ENCODE data around the gene COL18A1. TPM values are rescaled to one million over a fixed set of nuclear protein-coding genes. Genes with fewer than 3 reads are reported as not detected.

COL18A1 gene
- total RNA-seq, 4 donors from 2014 or later = 18.6 to 85.0 (median 33.0) TPM

- H3K4me3 ChIP-seq = peak overlapping the region in 2 of 4 donors; percentile 35 to 43
- DNase-seq = no peak
- no peaks in the 10 kb centered on the region for H3K9me3 ChIP-seq
- no peak for TF ChIP-seq POLR2A (IDR thresholded peaks at IDR 0.05)
- TF ChIP-seq, protein P1, sequence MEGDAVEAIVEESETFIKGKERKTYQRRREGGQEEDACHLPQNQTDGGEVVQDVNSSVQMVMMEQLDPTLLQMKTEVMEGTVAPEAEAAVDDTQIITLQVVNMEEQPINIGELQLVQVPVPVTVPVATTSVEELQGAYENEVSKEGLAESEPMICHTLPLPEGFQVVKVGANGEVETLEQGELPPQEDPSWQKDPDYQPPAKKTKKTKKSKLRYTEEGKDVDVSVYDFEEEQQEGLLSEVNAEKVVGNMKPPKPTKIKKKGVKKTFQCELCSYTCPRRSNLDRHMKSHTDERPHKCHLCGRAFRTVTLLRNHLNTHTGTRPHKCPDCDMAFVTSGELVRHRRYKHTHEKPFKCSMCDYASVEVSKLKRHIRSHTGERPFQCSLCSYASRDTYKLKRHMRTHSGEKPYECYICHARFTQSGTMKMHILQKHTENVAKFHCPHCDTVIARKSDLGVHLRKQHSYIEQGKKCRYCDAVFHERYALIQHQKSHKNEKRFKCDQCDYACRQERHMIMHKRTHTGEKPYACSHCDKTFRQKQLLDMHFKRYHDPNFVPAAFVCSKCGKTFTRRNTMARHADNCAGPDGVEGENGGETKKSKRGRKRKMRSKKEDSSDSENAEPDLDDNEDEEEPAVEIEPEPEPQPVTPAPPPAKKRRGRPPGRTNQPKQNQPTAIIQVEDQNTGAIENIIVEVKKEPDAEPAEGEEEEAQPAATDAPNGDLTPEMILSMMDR (IDR thresholded peaks at IDR 0.05) = no peak
- H3K27ac ChIP-seq = peak overlapping the region; percentile 27 to 77 (median 58)
- peaks cover 0 to 14% (median 4%) of the 10 kb centered on the region in 4 donors for H3K4me1 ChIP-seq
- no peaks in the 10 kb centered on the region for H3K27me3 ChIP-seq
- H3K36me3 ChIP-seq = no peaks in the 10 kb centered on the region
Measured at GRCh38 chr21:45438391-45439145, 33.6 kb downstream of the COL18A1 start.

DNA sequence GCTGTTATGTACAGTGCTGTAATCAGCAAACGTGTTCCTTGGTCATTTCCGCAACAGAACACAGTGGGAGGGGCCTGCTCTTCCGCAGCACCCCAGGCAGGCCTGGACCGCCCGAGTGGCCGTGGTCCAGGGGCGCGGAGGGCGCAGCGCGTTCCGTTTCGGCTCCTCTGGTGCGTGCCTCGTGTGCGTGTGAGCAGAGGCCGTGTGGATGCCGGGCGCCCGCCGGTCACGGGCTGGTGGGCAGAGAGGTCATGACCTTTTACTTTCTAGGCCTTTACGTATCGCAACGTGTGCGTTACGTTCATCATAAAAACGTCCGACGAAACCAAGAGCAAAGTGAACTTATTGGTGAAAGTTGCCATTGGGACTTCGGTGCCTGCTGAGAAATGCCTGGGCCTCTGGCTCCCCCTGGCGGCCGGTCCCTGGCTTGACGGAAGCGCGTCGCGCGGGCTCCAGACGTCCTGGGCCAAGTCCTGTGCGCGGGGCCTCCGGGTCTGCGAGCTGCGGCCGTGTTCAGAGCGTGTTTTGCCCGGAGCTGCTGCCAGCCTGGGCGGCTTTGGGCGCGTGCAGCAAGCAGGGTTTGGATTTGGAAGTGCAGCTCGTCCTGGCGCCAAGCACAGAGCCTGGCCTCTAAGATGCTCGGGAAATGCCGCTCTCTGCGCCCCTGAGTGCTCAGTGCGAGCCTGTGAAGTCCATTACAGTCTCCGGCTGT lies 34.4 kb downstream of the COL18A1 start:
- TF ChIP-seq, protein P1 (IDR thresholded peaks at IDR 0.05) = peak; percentile 91 to 99 (median 96)
- no peak for TF ChIP-seq POLR2A (IDR thresholded peaks at IDR 0.05)
- Histone ChIP-seq H3K27me3 (no peaks in the 10 kb centered on the region), H3K4me3 (peak overlapping the region in 2 of 4 donors; percentile 35 to 43), H3K9me3 (no peaks in the 10 kb centered on the region), H3K36me3 (no peaks in the 10 kb centered on the region), H3K27ac (peak overlapping the region; percentile 27 to 77 (median 58)), H3K4me1 (peaks cover 0 to 14% (median 4%) of the 10 kb centered on the region in 4 donors)
- peak; percentile 73 to 90 (median 89) for DNase-seq

GRCh38 chr21:45439901-45440461 lies 35.0 kb downstream of the COL18A1 start:
- Histone ChIP-seq H3K27me3 (no peaks in the 10 kb centered on the region), H3K9me3 (no peaks in the 10 kb centered on the region), H3K4me1 (peaks cover 0 to 14% (median 4%) of the 10 kb centered on the region in 4 donors), H3K36me3 (no peaks in the 10 kb centered on the region), H3K27ac (peak overlapping the region in 1 of 4 donors; percentile 77), H3K4me3 (no peak overlapping the region)
- DNase-seq = no peak
- no peak for TF ChIP-seq POLR2A (IDR thresholded peaks at IDR 0.05)
- TF ChIP-seq, protein P1 (IDR thresholded peaks at IDR 0.05) = no peak

DNA sequence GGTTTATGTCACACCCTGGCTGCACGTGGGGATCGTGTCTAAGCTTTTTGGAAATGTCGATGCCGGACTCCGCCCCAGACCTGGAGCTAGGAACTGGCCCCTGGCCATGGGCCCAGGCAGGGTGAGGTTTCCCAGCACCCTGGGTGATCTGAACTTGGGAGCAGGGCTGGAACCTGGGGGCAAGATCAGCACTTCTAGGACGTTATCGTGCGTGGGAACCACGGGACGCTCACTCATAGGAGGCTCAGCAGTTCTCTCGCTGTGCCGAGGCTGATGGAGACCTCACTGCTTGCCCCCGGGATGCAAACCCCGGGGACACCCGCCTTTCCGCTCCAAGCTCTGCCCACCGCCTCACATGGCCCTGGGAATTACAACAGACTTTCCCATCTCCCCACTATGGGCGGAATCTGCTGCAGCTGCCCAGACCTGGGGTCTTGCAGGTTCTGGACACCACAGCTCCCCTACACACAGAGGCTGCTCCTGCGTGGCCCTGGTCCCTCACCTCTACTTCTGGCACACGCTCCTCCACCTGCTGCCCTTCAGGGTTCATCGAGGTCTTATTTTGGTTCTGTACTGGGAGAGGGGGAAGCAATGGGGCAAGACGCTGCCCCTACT lies 35.9 kb downstream of the COL18A1 start:
- TF ChIP-seq, protein P1 (IDR thresholded peaks at IDR 0.05) = no peak
- TF ChIP-seq POLR2A (IDR thresholded peaks at IDR 0.05) = no peak
- peaks cover 0 to 14% (median 4%) of the 10 kb centered on the region in 4 donors for H3K4me1 ChIP-seq
- DNase-seq = no peak
- no peaks in the 10 kb centered on the region for H3K9me3 ChIP-seq
- H3K27me3 ChIP-seq = no peaks in the 10 kb centered on the region
- H3K36me3 ChIP-seq = no peaks in the 10 kb centered on the region
- no peak overlapping the region for H3K4me3 ChIP-seq
- no peak overlapping the region for H3K27ac ChIP-seq

DNA sequence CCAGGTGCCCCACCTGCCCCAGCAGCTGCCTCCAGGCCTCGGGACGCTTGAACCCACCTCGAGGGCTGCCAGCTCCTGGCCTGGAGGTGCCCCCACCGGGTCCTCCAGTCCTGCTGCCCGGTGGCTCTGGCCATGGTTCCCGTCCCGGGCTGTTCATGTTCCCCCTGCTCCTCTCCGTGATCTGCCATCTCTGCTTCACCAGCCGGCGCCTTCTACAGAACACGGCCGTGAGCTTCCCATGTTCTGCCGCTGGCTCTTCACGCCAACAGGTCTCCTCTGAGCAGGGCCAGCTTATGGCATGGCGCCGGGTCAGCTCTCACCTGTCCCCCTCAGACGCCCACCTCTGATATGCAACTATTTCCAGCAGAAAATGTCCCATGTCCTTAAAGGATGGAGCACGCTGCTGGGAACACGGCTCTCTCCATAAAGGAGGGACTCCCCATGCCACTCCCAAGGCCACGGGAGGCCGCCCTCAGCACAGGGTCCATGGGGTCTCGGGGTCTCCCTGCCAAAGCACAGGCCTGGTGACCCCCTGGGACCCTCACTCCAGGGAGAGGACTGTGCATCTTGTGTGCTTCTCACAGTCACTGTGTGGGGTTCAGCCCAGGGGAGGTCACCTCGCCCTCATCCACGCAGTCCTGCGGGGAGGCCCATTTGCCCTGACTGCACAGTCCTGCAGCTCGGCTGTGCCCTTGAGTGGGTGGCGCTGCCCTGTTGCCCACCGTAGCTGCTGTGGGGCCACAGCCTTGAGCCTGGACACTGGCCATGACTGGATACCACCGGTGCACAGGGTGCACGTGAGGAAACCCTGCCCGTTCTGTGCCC lies 36.7 kb downstream of the COL18A1 start:
- no peak overlapping the region for H3K4me3 ChIP-seq
- TF ChIP-seq, protein P1 (IDR thresholded peaks at IDR 0.05) = no peak
- no peak for TF ChIP-seq POLR2A (IDR thresholded peaks at IDR 0.05)
- H3K27ac ChIP-seq = no peak overlapping the region
- H3K4me1 ChIP-seq = peaks cover 0 to 14% (median 4%) of the 10 kb centered on the region in 4 donors
- DNase-seq = no peak
- no peaks in the 10 kb centered on the region for H3K27me3 ChIP-seq
- no peaks in the 10 kb centered on the region for H3K36me3 ChIP-seq
- no peaks in the 10 kb centered on the region for H3K9me3 ChIP-seq
